SKM-1 treated with dmso at 0.1 percent for 144 hours (cell line): ENCODE data around the gene IFRD2.
A peak's percentile ranks its signal among the peaks of the same experiment; 100 is the strongest.

ENCODE experiments used
- DNase-seq: peaks from one replicate; lab custom pipeline; 2025; ENCODE audit not compliant: unreplicated experiment; lab: John Stamatoyannopoulos, UW

IFRD2 gene

GRCh38 chr3:50292159-50293078, at the start of gene IFRD2:
Gene IFRD2, minus strand, starts transcription at chr3:50292429. Its CDS starts 155 bp downstream, at chr3:50292274.
- peak; percentile 98 for DNase-seq

GRCh38 chr3:50341537-50341936, 49.3 kb upstream of the IFRD2 start:
- DNase-seq: no peak

- peak; percentile 95 for DNase-seq
These were observed 48.5 kb upstream of the IFRD2 start, which contains the start of gene RASSF1 for GRCh38 chr3:50340448-50341329. Gene RASSF1, minus strand, starts transcription at chr3:50340836. Its CDS starts 31 bp downstream, at chr3:50340805.

- no peak for DNase-seq
These were observed 47.9 kb upstream of the IFRD2 start for GRCh38 chr3:50340147-50340447.

GRCh38 chr3:50339485-50340146, 47.4 kb upstream of the IFRD2 start:
- no peak for DNase-seq

- DNase-seq: peak; percentile 44
These were observed 46.7 kb upstream of the IFRD2 start for GRCh38 chr3:50338965-50339364.

GRCh38 chr3:50337175-50337861, 45.1 kb upstream of the IFRD2 start:
- peak; percentile 98 for DNase-seq

GRCh38 chr3:50336452-50337174, 44.4 kb upstream of the IFRD2 start:
- DNase-seq: no peak

GRCh38 chr3:50334339-50335075, 42.3 kb upstream of the IFRD2 start:
- DNase-seq: no peak

GRCh38 chr3:50333744-50334328, 41.6 kb upstream of the IFRD2 start:
- DNase-seq: no peak

GRCh38 chr3:50331364-50331907, 39.2 kb upstream of the IFRD2 start:
- DNase-seq: no peak

GRCh38 chr3:50330330-50330729, 38.1 kb upstream of the IFRD2 start:
- no peak for DNase-seq

- DNase-seq: peak; percentile 96
These were observed 35.9 kb upstream of the IFRD2 start, which contains the start of gene TUSC2 for GRCh38 chr3:50327943-50328691. Gene TUSC2, minus strand, starts transcription at chr3:50328223. Its CDS starts 124 bp downstream, at chr3:50328099.

- DNase-seq: no peak
These were observed 34.9 kb upstream of the IFRD2 start for GRCh38 chr3:50327129-50327528.

- no peak for DNase-seq
These were observed 33.9 kb upstream of the IFRD2 start for GRCh38 chr3:50326182-50326541.

- DNase-seq: no peak
These were observed 33.4 kb upstream of the IFRD2 start for GRCh38 chr3:50325497-50326181.

- no peak for DNase-seq
These were observed 32.9 kb upstream of the IFRD2 start for GRCh38 chr3:50325113-50325480.
